ENCODE measurements around the gene CDKAL1. TPM values are rescaled to one million over a fixed set of nuclear protein-coding genes. Genes with fewer than 3 reads are reported as not detected.

CDKAL1 gene
- total and polyA plus RNA-seq, 2 donors (not counting 3 experiments of a cell fraction or from before 2014, with no cell fraction given) = 6.1 to 20.5 TPM

- ChIA-PET CTCF (interaction anchor here (1.6 kb wide), 1 partner anchor 8 kb away, joined by 4 read pairs; no protein-coding TSS in a partner anchor), POLR2A (no interaction called here)
- no peak for FAIRE-seq
- intact Hi-C loops (cut with micrococcal nuclease) = no loop called here
- Histone ChIP-seq H3K4me1 (ENCODE audit: control insufficient read depth, extremely low read depth, insufficient read depth, low read length) (no peaks in the 10 kb centered on the region), H3K4me3 (replicated peaks in 1 of 3; ENCODE audit: insufficient read depth in 1 of 3, low read depth in 1 of 3, low read length in 3 of 3) (no peak overlapping the region), H3K27me3 (ENCODE audit: control insufficient read depth in 2 of 2, insufficient read depth in 2 of 2, low read length in 2 of 2) (no peaks in the 10 kb centered on the region), H2AFZ (ENCODE audit: low read depth, low read length) (no peak overlapping the region), H3K9me3 (replicated peaks; ENCODE audit: control insufficient read depth, insufficient read depth, low read length) (no peaks in the 10 kb centered on the region), H3K9me1 (replicated peaks; ENCODE audit: control insufficient read depth, extremely low read depth, insufficient read depth, low read length) (no peaks in the 10 kb centered on the region), H3K4me2 (ENCODE audit: insufficient read depth, low read length) (no peak overlapping the region), H3K9ac (replicated peaks; ENCODE audit: extremely low read depth, insufficient read depth, low read length) (no peak overlapping the region), H3K79me2 (ENCODE audit: control insufficient read depth, insufficient read depth, low read length) (peaks cover 8% of the 10 kb centered on the region), H4K20me1 (replicated peaks; ENCODE audit: control insufficient read depth, extremely low read depth, insufficient read depth, low read length) (no peaks in the 10 kb centered on the region), H3K27ac (ENCODE audit: insufficient read depth, low read depth, low read length) (no peak overlapping the region), H3K36me3 (ENCODE audit: control insufficient read depth in 2 of 2, extremely low read depth in 1 of 2, insufficient read depth in 2 of 2, low read length in 2 of 2) (no peaks in the 10 kb centered on the region)
- BruUV-seq (replicated peaks) = no TSS peak
- DNase-seq (ENCODE audit: low read depth, low spot score) = no peak
- dilution Hi-C loops (cut with MboI; ENCODE audit: extremely low pct_ligation_motif_present, low sequenced_read_pairs) = no loop called here
- TF ChIP-seq FOS (IDR thresholded peaks at IDR 0.05; ENCODE audit: borderline replicate concordance, insufficient read depth, low read length) = no peak
- TF ChIP-seq POLR2A (IDR thresholded peaks at IDR 0.05; ENCODE audit: low read depth, low read length) = no peak
- no peak for TF ChIP-seq GATA2 (IDR thresholded peaks at IDR 0.05; ENCODE audit: insufficient read depth, insufficient read length, low read depth, low read length)
- no peak for TF ChIP-seq POLR2AphosphoS5 (IDR thresholded peaks at IDR 0.05; ENCODE audit: insufficient read depth, low read depth, low read length)
- no peak for TF ChIP-seq EZH2 (IDR thresholded peaks at IDR 0.05; ENCODE audit: borderline replicate concordance, low read depth, low read length, severe bottlenecking)
- no peak for TF ChIP-seq MYC (IDR thresholded peaks at IDR 0.05; ENCODE audit: low read depth, low read length)
- no peak for TF ChIP-seq CTCF (IDR thresholded peaks at IDR 0.05; ENCODE audit: extremely low read depth in 1 of 2, insufficient read depth in 1 of 2, low read depth in 1 of 2, low read length in 2 of 2)
- no peak for TF ChIP-seq MAX (IDR thresholded peaks at IDR 0.05; ENCODE audit: insufficient read depth, insufficient read length)
- TF ChIP-seq JUN (IDR thresholded peaks at IDR 0.05; ENCODE audit: borderline replicate concordance, insufficient read depth, insufficient read length, low read depth) = no peak
Observed at GRCh38 chr6:20688710-20689500, 154.6 kb downstream of the CDKAL1 start.
